Fibroblast of pulmonary artery (primary cell): Measurements from ENCODE around the gene HTR3B.

Source experiments
- DNase-seq: peaks from one replicate; pipeline ENCODE4 v3.0.0-alpha.2; 2010; ENCODE audit warnings: low read depth
- H3K4me3 ChIP-seq: replicated peaks from 2 replicates; pipeline ENCODE4 v1.5.1; 2011; ENCODE audit warnings: low read depth, mild to moderate bottlenecking, control low read depth, low read length, moderate library complexity
- CTCF ChIP-seq: IDR thresholded peaks from 2 replicates; pipeline ENCODE4 v1.5.1; 2011; ENCODE audit warnings: mild to moderate bottlenecking, control low read depth, low read length, inconsistent platforms; ENCODE audit errors: missing control alignments

The HTR3B gene

GRCh38 chr11:113865873-113866272, 38.7 kb upstream of the HTR3B start:
- TF ChIP-seq CTCF = no peak
- H3K4me3 ChIP-seq = no peak overlapping the region
- no peak for DNase-seq

GRCh38 chr11:113867843-113868503, 36.6 kb upstream of the HTR3B start:
- no peak overlapping the region for H3K4me3 ChIP-seq
- no peak for TF ChIP-seq CTCF
- no peak for DNase-seq

GRCh38 chr11:113871336-113871735, 33.3 kb upstream of the HTR3B start:
- peak; percentile 66 for DNase-seq
- no peak for TF ChIP-seq CTCF
- no peak overlapping the region for H3K4me3 ChIP-seq

GRCh38 chr11:113873236-113873626, 31.4 kb upstream of the HTR3B start:
- no peak for TF ChIP-seq CTCF
- DNase-seq = no peak
- H3K4me3 ChIP-seq = no peak overlapping the region

DNA sequence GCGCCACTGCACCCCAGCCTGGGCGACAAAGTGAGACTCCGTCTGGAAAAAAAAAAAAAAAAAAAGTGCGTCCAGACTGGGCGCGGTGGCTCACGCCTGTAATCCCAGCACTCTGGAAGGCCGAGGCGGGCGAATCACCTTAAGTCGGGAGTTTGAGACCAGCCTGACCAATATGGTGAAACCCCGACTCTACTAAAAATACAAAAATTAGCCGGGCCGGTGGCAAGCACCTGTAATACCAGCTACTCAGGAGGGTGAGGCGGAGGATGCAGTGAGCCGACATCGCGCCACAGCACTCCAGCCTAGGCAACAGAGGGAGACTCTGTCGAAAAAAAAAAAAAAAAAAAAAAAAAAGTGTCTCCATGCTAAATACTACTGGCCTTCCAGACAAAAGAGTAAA, 30.5 kb upstream of the HTR3B start:
- no peak for DNase-seq
- TF ChIP-seq CTCF = no peak
- peak overlapping the region; percentile 80 for H3K4me3 ChIP-seq

- TF ChIP-seq CTCF = no peak
- DNase-seq = peak; percentile 35
- peak overlapping the region; percentile 80 for H3K4me3 ChIP-seq
These were observed 29.9 kb upstream of the HTR3B start for GRCh38 chr11:113874581-113875233.
